T-helper 2 cell treated with Interferon-gamma antibody and Interleukin-4, amounts not matched to agents 5 μg/mL and 100 μg/mL, for 36 hours (primary cell): ENCODE measurements around the gene DYNC2I2.
"Not testable (repeated sequence)": the region's sequence is repeated elsewhere in the genome, so short reads cannot be mapped to it uniquely, and the experiment has no call there.

Source experiments
- DNase-seq: peaks from one replicate; pipeline ENCODE4 v3.0.0; 2021; ENCODE audit warnings: low spot score
- H3K27ac Mint-ChIP-seq: one replicate; pipeline ENCODE4 v1.8.0; 2021; ENCODE audit warnings: mild to moderate bottlenecking, mixed read lengths
- H3K27me3 Mint-ChIP-seq: one replicate; pipeline ENCODE4 v1.8.0; 2021; ENCODE audit warnings: low read depth, mixed read lengths
- H3K36me3 Mint-ChIP-seq: one replicate; pipeline ENCODE4 v1.8.0; 2021; ENCODE audit warnings: low read depth, mixed read lengths
- H3K4me1 Mint-ChIP-seq: one replicate; pipeline ENCODE4 v1.8.0; 2021; ENCODE audit warnings: low read depth, mixed read lengths
- H3K4me3 Mint-ChIP-seq: one replicate; pipeline ENCODE4 v1.8.0; 2022; ENCODE audit warnings: mild to moderate bottlenecking, moderate library complexity, mixed read lengths
- H3K9me3 Mint-ChIP-seq: one replicate; pipeline ENCODE4 v1.8.0; 2021; ENCODE audit warnings: mixed read lengths

The DYNC2I2 gene

GRCh38 chr9:128600099-128600498 lies 56.5 kb downstream of the DYNC2I2 start:
- peaks cover 61% of the 10 kb centered on the region for H3K36me3 Mint-ChIP-seq
- DNase-seq, result no peak
- H3K27ac Mint-ChIP-seq, result no peak overlapping the region
- no peaks in the 10 kb centered on the region for H3K27me3 Mint-ChIP-seq
- H3K4me3 Mint-ChIP-seq, result no peak overlapping the region
- no peaks in the 10 kb centered on the region for H3K4me1 Mint-ChIP-seq
- no peaks in the 10 kb centered on the region for H3K9me3 Mint-ChIP-seq

GRCh38 chr9:128595471-128595870 lies 61.2 kb downstream of the DYNC2I2 start:
- no peaks in the 10 kb centered on the region for H3K9me3 Mint-ChIP-seq
- H3K36me3 Mint-ChIP-seq, result peaks cover 65% of the 10 kb centered on the region

GRCh38 chr9:128593856-128594255 lies 62.8 kb downstream of the DYNC2I2 start:
- no peaks in the 10 kb centered on the region for H3K27me3 Mint-ChIP-seq
- no peak overlapping the region for H3K4me3 Mint-ChIP-seq
- H3K4me1 Mint-ChIP-seq, result no peaks in the 10 kb centered on the region
- H3K36me3 Mint-ChIP-seq, result peaks cover 59% of the 10 kb centered on the region
- no peak for DNase-seq
- no peak overlapping the region for H3K27ac Mint-ChIP-seq
- no peaks in the 10 kb centered on the region for H3K9me3 Mint-ChIP-seq

More at GRCh38 chr9:128595471-128595870, 61.2 kb downstream of the DYNC2I2 start:
- Mint-ChIP-seq H3K27me3 (no peaks in the 10 kb centered on the region), H3K27ac (no peak overlapping the region), H3K4me3 (no peak overlapping the region), H3K4me1 (no peaks in the 10 kb centered on the region)
- no peak for DNase-seq

- Mint-ChIP-seq H3K27me3 (no peaks in the 10 kb centered on the region), H3K4me3 (no peak overlapping the region), H3K9me3 (no peaks in the 10 kb centered on the region), H3K36me3 (peaks cover 61% of the 10 kb centered on the region), H3K27ac (no peak overlapping the region), H3K4me1 (no peaks in the 10 kb centered on the region)
- DNase-seq, result no peak
Observed at GRCh38 chr9:128593039-128593438, 63.6 kb downstream of the DYNC2I2 start.

- Mint-ChIP-seq H3K36me3 (peaks cover 76% of the 10 kb centered on the region), H3K4me1 (peaks cover 7% of the 10 kb centered on the region), H3K27ac (peak overlapping the region; percentile 31), H3K4me3 (no peak overlapping the region), H3K9me3 (no peaks in the 10 kb centered on the region), H3K27me3 (no peaks in the 10 kb centered on the region)
- DNase-seq, result no peak
Observed at GRCh38 chr9:128588581-128589233, 67.9 kb downstream of the DYNC2I2 start.

GRCh38 chr9:128587453-128587852 lies 69.2 kb downstream of the DYNC2I2 start:
- peak; percentile 49 for DNase-seq
- H3K27ac Mint-ChIP-seq, result peak overlapping the region; percentile 38
- no peaks in the 10 kb centered on the region for H3K9me3 Mint-ChIP-seq
- peaks cover 7% of the 10 kb centered on the region for H3K4me1 Mint-ChIP-seq
- no peaks in the 10 kb centered on the region for H3K27me3 Mint-ChIP-seq
- H3K4me3 Mint-ChIP-seq, result no peak overlapping the region
- H3K36me3 Mint-ChIP-seq, result peaks cover 80% of the 10 kb centered on the region

GRCh38 chr9:128586934-128587333 lies 69.7 kb downstream of the DYNC2I2 start:
- peaks cover 80% of the 10 kb centered on the region for H3K36me3 Mint-ChIP-seq
- H3K4me1 Mint-ChIP-seq, DNase-seq, H3K9me3 Mint-ChIP-seq, H3K27me3 Mint-ChIP-seq, H3K4me3 Mint-ChIP-seq: not testable (repeated sequence)
- peak overlapping the region; percentile 38 for H3K27ac Mint-ChIP-seq

- H3K9me3 Mint-ChIP-seq, H3K4me1 Mint-ChIP-seq, H3K4me3 Mint-ChIP-seq, DNase-seq, H3K27me3 Mint-ChIP-seq, H3K27ac Mint-ChIP-seq: not testable (repeated sequence)
- peaks cover 81% of the 10 kb centered on the region for H3K36me3 Mint-ChIP-seq
Observed at GRCh38 chr9:128585155-128585554, 71.5 kb downstream of the DYNC2I2 start.
